ENCODE data around the gene PLPPR3. TPM values are rescaled to one million over a fixed set of nuclear protein-coding genes. Genes with fewer than 3 reads are reported as not detected.

Gene PLPPR3
- total and polyA plus RNA-seq, 10 of the 15 experiments (the other 5 are each of a cell fraction or from before 2014, with no cell fraction given): 0.07 TPM; not detected in 9

DNA sequence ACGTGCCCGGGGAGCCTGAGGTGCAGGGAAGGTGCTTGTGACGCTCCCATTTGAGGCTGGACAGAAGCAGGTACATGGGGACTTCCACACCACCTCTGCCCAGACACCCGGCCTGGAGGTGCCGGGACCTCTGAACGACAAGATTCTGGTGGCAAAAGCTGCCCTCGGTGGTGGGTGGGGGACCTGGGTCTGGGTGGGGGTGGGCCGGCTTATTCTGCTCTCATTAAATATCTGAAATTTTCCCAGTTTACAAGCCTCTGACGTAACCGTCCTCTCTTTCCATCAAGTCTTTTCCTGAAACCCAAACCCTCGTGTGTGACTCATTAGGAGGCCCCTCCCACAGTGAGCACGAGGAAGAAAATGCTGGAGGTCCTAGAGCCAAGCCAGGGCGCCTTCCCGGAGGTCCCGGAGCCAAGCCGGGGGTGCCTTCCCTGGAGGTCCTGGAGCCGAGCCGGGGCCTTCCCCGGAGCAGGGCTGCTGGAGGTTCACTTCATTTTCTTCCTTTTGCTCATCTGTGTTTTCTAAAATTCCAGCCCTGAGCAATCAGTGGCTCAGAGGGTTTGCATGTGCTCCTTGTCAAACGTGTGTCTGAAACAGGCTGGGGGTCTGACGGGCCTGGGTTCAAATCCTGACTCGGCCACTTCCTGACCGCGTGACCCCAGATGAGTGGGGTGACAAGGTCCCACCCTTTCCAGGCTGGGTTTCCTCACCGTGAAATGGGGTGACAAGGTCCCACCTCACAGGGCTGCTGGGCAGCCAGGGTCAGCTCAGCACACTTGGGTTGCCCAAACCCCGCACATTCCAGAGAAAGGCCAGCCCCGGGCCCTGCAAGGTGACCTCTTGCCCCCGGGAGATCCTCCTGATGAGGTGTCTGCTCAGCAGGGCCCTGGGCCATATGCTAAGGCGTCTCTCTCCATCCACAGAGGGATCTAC, 47.8 kb upstream of the PLPPR3 start (continued):
- TF ChIP-seq ZNF217 (IDR thresholded peaks at IDR 0.05) (no peak), BCL11A (IDR thresholded peaks at IDR 0.05; ENCODE audit: low read depth, low read length) (no peak), KAT2A (conservative IDR thresholded peaks at IDR 0.05; ENCODE audit: control insufficient read depth, low read depth, low read length) (no peak)

DNA sequence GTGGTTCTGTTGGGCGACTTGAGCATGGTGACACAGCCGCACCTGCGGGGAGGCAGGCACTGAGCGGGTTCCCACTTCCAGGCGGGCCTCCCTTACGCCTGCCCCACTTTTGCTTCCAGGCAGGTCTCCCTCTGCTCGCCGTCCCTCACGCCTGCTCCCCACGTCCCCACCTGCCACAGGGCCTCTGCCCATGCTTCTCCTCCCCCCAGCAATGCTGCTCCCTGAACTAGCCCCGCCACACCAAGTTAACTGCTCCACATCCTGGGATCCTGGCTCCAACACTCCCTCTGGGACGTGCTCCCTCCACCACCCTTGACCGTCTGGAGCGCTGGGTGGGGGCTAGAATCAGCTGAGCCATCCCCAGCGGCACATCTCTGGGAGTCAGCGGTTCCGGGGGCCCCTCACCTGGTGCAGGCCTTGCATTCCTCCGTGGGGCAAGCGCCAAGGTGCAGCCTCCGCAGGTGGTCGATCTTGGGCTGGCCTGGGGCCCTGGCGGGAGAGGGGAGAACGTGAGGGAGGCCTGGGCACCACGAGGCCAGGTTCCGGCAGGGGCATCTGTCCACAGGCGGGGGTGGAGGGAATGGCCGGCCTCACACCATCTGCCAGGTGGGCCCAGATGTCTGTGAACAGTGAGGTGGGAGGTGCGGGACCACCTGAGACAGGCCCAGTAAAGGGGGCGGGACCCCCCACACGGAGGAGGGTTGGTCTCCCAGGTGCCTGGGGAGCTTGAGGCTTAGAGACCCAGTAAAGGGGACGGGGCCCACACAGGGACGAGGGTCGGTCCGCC, 46.9 kb upstream of the PLPPR3 start:
- Histone ChIP-seq H3K9ac (ENCODE audit: control insufficient read depth, insufficient read depth, low read length) (no peak overlapping the region), H2AFZ (ENCODE audit: control insufficient read depth, low read depth, low read length) (no peak overlapping the region), H3K36me3 (ENCODE audit: control insufficient read depth in 2 of 2, insufficient read depth in 2 of 2, low read length in 1 of 2) (no peaks in the 10 kb centered on the region; a peak in 1 of 4 replicates), H3K9me3 (replicated peaks; ENCODE audit: control insufficient read depth, insufficient read depth, low read length) (no peaks in the 10 kb centered on the region), H3K4me2 (ENCODE audit: control insufficient read depth, insufficient read depth) (no peak overlapping the region), H3K27ac (ENCODE audit: control insufficient read depth, insufficient read depth) (no peak overlapping the region), H4K20me1 (ENCODE audit: control insufficient read depth, insufficient read depth) (no peaks in the 10 kb centered on the region), H3K4me3 (no peak overlapping the region), H3K79me2 (ENCODE audit: control insufficient read depth, insufficient read depth, low read length) (no peaks in the 10 kb centered on the region), H3K4me1 (ENCODE audit: control insufficient read depth, insufficient read depth, low read length) (no peaks in the 10 kb centered on the region), H3K27me3 (replicated peaks in 1 of 2; ENCODE audit: control insufficient read depth in 2 of 2, insufficient read depth in 2 of 2, low read length in 1 of 2) (no peaks in the 10 kb centered on the region)
- intact Hi-C loops (cut with micrococcal nuclease; ENCODE audit: unreplicated experiment): no loop called here
- FAIRE-seq (no peak), DNase-seq (ENCODE audit: low read depth, low spot score) (no peak), ATAC-seq (no peak)
- ChIA-PET CTCF (no interaction called here), POLR2A (no interaction called here), SMC1A (ENCODE audit: uncharacterized antibody, unreplicated experiment) (no interaction called here), RAD21 (ENCODE audit: unreplicated experiment) (no interaction called here)
- in situ Hi-C loops (cut with MboI): no loop called here
- no TSS peak for BruUV-seq (replicated peaks)
- 93% methylated on average over 26 of the region's 34 CpGs for WGBS (ENCODE audit: insufficient coverage, insufficient replicate concordance, low lambda C conversion rate, missing lambda C conversion rate)
- TF ChIP-seq HDAC2 (IDR thresholded peaks at IDR 0.05) (no peak), POLR2A (IDR thresholded peaks at IDR 0.05; ENCODE audit: low read depth, low read length) (peak; percentile 14; the same call in 1 of the 2 replicates)

Data from GM12878 (cell line).